BE2C (cell line): ENCODE results near the gene ZNF224. TPM values are rescaled to one million over a fixed set of nuclear protein-coding genes. Genes with fewer than 3 reads are reported as not detected.
A peak's percentile ranks its signal among the peaks of the same experiment; 100 is the strongest.

Experiments
- DNase-seq: peaks from one replicate; pipeline ENCODE4 v3.0.0-alpha.2; 2020
- H3K27me3 ChIP-seq: fragments of 250-450 bp; sonication (Bioruptor Pico); 2 replicates; pipeline ENCODE4 v1.5.1; 2020; ENCODE audit warnings: mild to moderate bottlenecking
- H3K36me3 ChIP-seq: fragments of 250-450 bp; sonication (Bioruptor Pico); 2 replicates; pipeline ENCODE4 v1.5.1; 2020; ENCODE audit warnings: mild to moderate bottlenecking
- H3K4me1 ChIP-seq: fragments of 250-450 bp; sonication (Bioruptor Pico); 2 replicates; pipeline ENCODE4 v1.5.1; 2020
- H3K4me3 ChIP-seq: 2 replicates; pipeline ENCODE4 v1.5.1; 2011; ENCODE audit warnings: low read depth, low read length
- H3K9me3 ChIP-seq: fragments of 250-450 bp; sonication (Bioruptor Pico); 2 replicates; pipeline ENCODE4 v1.5.1; 2020
- CTCF ChIP-seq: IDR thresholded peaks from 2 replicates; pipeline ENCODE4 v1.5.1; 2012; ENCODE audit warnings: mild to moderate bottlenecking, low read depth, low read length
- polyA plus RNA-seq: library from polyadenylated mRNA; unstranded; fragments of >200 nt; gene quantifications from one replicate; pipeline ENCODE4 v1.2.1, GENCODE V29; 2012; ENCODE audit warnings: low read depth, missing spikeins; ENCODE audit not compliant: insufficient read length, insufficient read depth

ZNF224 gene
- polyA plus RNA-seq = 12.3 TPM

- Histone ChIP-seq H3K36me3 (0 out of 2 replicates have a peak, but pooled peaks cover 3% of the 10 kb centered on the region), H3K4me3 (peak within 1 kb of the TSS; percentile 96), H3K9me3 (no peaks in the 10 kb centered on the region), H3K4me1 (no peaks in the 10 kb centered on the region), H3K27me3 (no peaks in the 10 kb centered on the region)
- peak; percentile 93 for DNase-seq
- no peak for TF ChIP-seq CTCF
Observed at GRCh38 chr19:44093931-44094765, at the start of gene ZNF224. TSS of gene ZNF224 (plus strand) at chr19:44094361. CDS start at chr19:44097874, 3,513 bp downstream.

- H3K36me3 ChIP-seq = peaks cover 3% of the 10 kb centered on the region; the same call in 1 of the 2 replicates
- peaks cover 6% of the 10 kb centered on the region for H3K27me3 ChIP-seq
- TF ChIP-seq CTCF = no peak
- no peak for DNase-seq
- no peaks in the 10 kb centered on the region for H3K4me1 ChIP-seq
- peak overlapping the region; percentile 82 for H3K4me3 ChIP-seq
- no peaks in the 10 kb centered on the region for H3K9me3 ChIP-seq
Observed at GRCh38 chr19:44050740-44051649, 43.2 kb upstream of the ZNF224 start.

DNA sequence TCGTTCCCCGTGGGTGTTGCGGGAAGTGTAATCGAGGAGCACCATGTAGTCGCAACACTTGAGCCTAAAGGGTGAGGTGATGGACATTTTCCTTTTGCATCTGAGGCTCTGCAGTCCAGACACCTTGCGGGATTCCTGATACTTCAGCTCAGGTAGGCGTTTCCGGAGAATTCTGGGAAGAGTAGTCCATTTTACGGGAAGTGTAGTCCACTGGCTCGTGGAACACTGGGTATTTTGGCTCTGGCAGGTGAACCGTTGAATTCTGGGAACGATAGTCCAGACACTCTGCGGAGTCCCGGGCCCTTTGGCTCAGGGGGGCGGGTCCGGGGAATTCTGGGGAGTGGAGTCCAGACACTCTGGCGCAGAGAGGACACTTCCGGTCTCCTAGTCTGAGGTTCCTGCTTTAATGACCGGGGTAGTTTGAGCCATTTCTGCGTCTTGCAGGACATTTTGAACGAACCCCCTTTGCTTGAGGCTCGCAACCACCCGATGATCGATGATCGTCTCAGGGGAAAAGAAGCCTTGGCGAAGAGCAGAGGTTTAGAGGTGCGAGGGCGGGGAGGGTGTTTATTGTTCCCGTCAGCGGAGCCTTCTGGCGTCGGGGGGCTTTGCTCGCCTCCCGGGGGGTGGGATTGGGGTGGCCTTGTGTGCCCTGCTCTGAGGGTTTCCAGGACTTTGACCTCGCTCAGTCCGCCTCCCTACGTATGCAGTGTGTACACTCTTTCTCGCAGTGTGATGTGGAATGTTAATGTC is 42.3 kb upstream of the ZNF224 start, which contains the start of gene ZNF223:
Gene ZNF223, plus strand, starts transcription at position 387 of the 753 bp plus-strand sequence. CDS start 3,141 bp downstream, outside the sequence.
- H3K4me3 ChIP-seq = peak within 1 kb of the TSS; percentile 82
- H3K27me3 ChIP-seq = peaks cover 6% of the 10 kb centered on the region
- peaks cover 3% of the 10 kb centered on the region; the same call in 1 of the 2 replicates for H3K36me3 ChIP-seq
- H3K9me3 ChIP-seq = no peaks in the 10 kb centered on the region
- H3K4me1 ChIP-seq = no peaks in the 10 kb centered on the region
- TF ChIP-seq CTCF = no peak
- DNase-seq = peak; percentile 92

GRCh38 chr19:44055870-44056269 is 38.3 kb upstream of the ZNF224 start:
- peaks cover 6% of the 10 kb centered on the region for H3K36me3 ChIP-seq
- H3K27me3 ChIP-seq = no peaks in the 10 kb centered on the region

More at GRCh38 chr19:44055870-44056269, 38.3 kb upstream of the ZNF224 start:
- no peak for DNase-seq
- Histone ChIP-seq H3K9me3 (no peaks in the 10 kb centered on the region), H3K4me1 (no peaks in the 10 kb centered on the region), H3K4me3 (no peak overlapping the region)
- no peak for TF ChIP-seq CTCF
